ENCODE results near the gene CHST3. TPM values are rescaled to one million over a fixed set of nuclear protein-coding genes. Genes with fewer than 3 reads are reported as not detected.

Gene CHST3
- total RNA-seq, 1 donor from 2014 or later = not detected

- CTCF ChIA-PET = no interaction called here
- H3K27ac Mint-ChIP-seq = no peak overlapping the region
- H3K36me3 Mint-ChIP-seq (ENCODE audit: low read depth) = peaks cover 20% of the 10 kb centered on the region
- no peak for TF ChIP-seq CTCF (IDR thresholded peaks at IDR 0.05)
- no peak for DNase-seq
- no peak overlapping the region for H3K4me3 Mint-ChIP-seq
- POLR2A ChIA-PET = no interaction called here
- H3K4me1 Mint-ChIP-seq = no peaks in the 10 kb centered on the region
- ATAC-seq (ENCODE audit: low read depth) = no peak
- peaks cover 34% of the 10 kb centered on the region for H3K9me3 Mint-ChIP-seq
- intact Hi-C loops (cut with micrococcal nuclease) = no loop called here
- peaks cover 6% of the 10 kb centered on the region for H3K27me3 Mint-ChIP-seq
These were observed 13.5 kb upstream of the CHST3 start for GRCh38 chr10:71950683-71951082.

GRCh38 chr10:71952745-71953144, 11.4 kb upstream of the CHST3 start:
- POLR2A ChIA-PET = no interaction called here
- Mint-ChIP-seq H3K4me1 (no peaks in the 10 kb centered on the region), H3K9me3 (peaks cover 25% of the 10 kb centered on the region), H3K27ac (no peak overlapping the region), H3K4me3 (no peak overlapping the region), H3K27me3 (peaks cover 11% of the 10 kb centered on the region), H3K36me3 (ENCODE audit: low read depth) (peaks cover 6% of the 10 kb centered on the region)
- intact Hi-C loops (cut with micrococcal nuclease) = no loop called here
- no peak for TF ChIP-seq CTCF (IDR thresholded peaks at IDR 0.05)
- CTCF ChIA-PET = no interaction called here
- DNase-seq (no peak), ATAC-seq (ENCODE audit: low read depth) (no peak)

- TF ChIP-seq CTCF (IDR thresholded peaks at IDR 0.05) = no peak
- Mint-ChIP-seq H3K36me3 (ENCODE audit: low read depth) (peaks cover 2% of the 10 kb centered on the region), H3K4me1 (peaks cover 4% of the 10 kb centered on the region), H3K27me3 (peaks cover 26% of the 10 kb centered on the region), H3K4me3 (no peak overlapping the region), H3K9me3 (peaks cover 17% of the 10 kb centered on the region), H3K27ac (no peak overlapping the region)
- ChIA-PET CTCF (no interaction called here), POLR2A (no interaction called here)
- intact Hi-C loops (cut with micrococcal nuclease) = loop anchor here (5.0 kb wide), 1 partner anchor 90 kb away; no protein-coding TSS in a partner anchor
- ATAC-seq (ENCODE audit: low read depth) (no peak), DNase-seq (no peak)
These were observed 6.5 kb upstream of the CHST3 start for GRCh38 chr10:71957546-71958275.

DNA sequence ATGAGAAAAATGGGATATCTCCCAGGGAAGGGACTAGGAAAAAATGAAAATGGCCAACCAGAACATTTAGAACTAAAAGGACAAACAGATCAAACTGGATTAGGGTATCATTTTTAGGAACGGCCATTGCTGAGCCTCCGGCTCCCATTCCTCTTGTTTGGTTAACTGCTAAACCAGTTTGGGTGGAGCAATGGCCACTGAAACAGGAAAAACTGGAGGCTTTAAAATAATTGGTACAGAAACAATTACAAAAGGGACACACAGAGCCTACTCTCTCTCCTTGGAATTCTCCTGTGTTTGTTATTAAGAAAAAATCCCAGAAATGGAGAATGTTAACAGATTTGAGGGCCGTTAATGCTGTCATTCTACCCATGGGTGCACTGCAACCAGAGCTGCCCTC, 4.7 kb upstream of the CHST3 start:
- intact Hi-C loops (cut with micrococcal nuclease) = loop anchor here (5.0 kb wide), 1 partner anchor 88 kb away; no protein-coding TSS in a partner anchor
- no peak overlapping the region for H3K4me3 Mint-ChIP-seq
- H3K36me3 Mint-ChIP-seq (ENCODE audit: low read depth) = peaks cover 2% of the 10 kb centered on the region
- ChIA-PET POLR2A (no interaction called here), CTCF (no interaction called here)
- peaks cover 32% of the 10 kb centered on the region for H3K27me3 Mint-ChIP-seq
- DNase-seq (no peak), ATAC-seq (ENCODE audit: low read depth) (no peak)
- no peak overlapping the region for H3K27ac Mint-ChIP-seq
- H3K9me3 Mint-ChIP-seq = peaks cover 16% of the 10 kb centered on the region
- no peak for TF ChIP-seq CTCF (IDR thresholded peaks at IDR 0.05)
- peaks cover 7% of the 10 kb centered on the region for H3K4me1 Mint-ChIP-seq

DNA sequence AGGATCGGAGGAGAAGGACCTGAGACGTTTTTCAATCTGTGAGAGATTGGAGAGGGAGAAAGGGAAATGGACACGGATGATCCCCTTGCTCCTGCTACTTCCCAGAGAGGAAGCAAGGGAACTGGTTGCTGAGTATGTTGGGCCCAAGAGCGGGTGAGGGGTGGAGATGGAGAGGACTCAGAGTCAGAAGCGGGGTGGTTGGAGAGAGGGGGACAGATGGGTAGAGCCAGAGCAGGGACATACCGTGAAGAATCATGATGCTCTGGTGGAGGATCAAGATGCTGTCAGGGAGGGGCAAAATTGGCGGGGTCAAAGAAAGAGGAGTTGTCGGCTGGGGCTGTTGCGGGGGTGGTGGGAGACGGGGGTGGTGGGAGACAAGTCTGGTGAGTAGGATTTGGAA, 2.4 kb upstream of the CHST3 start:
- ChIA-PET POLR2A (no interaction called here), CTCF (no interaction called here)
- Mint-ChIP-seq H3K4me1 (peaks cover 13% of the 10 kb centered on the region), H3K36me3 (ENCODE audit: low read depth) (no peaks in the 10 kb centered on the region), H3K27me3 (peaks cover 47% of the 10 kb centered on the region), H3K27ac (no peak overlapping the region), H3K4me3 (no peak overlapping the region), H3K9me3 (no peaks in the 10 kb centered on the region)
- intact Hi-C loops (cut with micrococcal nuclease) = no loop called here
- TF ChIP-seq CTCF (IDR thresholded peaks at IDR 0.05) = no peak
- no peak for DNase-seq
- no peak for ATAC-seq (ENCODE audit: low read depth)
